Prostate gland (tissue), 2 donors: ENCODE data around the gene ERC2. TPM values are rescaled to one million over a fixed set of nuclear protein-coding genes. Genes with fewer than 3 reads are reported as not detected.

Experiments used
- DNase-seq: peaks from one replicate; pipeline ENCODE4 v3.0.0-alpha.2; 2019; ENCODE audit warnings: low spot score
- H3K27ac ChIP-seq, 2 donors: fragments of 200-600 bp; sonication (generic); 2 replicates each; pipeline ENCODE4 v1.5.1; 2017 to 2019
- H3K27me3 ChIP-seq: fragments of 200-600 bp; sonication (generic); replicated peaks from 2 replicates; pipeline ENCODE4 v1.5.1; 2019; ENCODE audit not compliant: insufficient read depth
- H3K36me3 ChIP-seq, 2 donors: fragments of 200-600 bp; sonication (generic); 1 replicate in 1 of 2; 2 replicates in 1 of 2; pipeline versions ENCODE4 v1.5.1 to v1.8.1; 2017 to 2019
- H3K4me1 ChIP-seq: fragments of 200-600 bp; sonication (generic); replicated peaks from 2 replicates; pipeline ENCODE4 v1.5.1; 2019
- H3K4me3 ChIP-seq, 2 donors: fragments of 200-600 bp; sonication (generic); 2 replicates each; pipeline ENCODE4 v1.5.1; 2017 to 2019
- H3K9me3 ChIP-seq: fragments of 200-600 bp; sonication (generic); 2 replicates; pipeline ENCODE4 v1.5.1; 2017
- POLR2A ChIP-seq: fragments of 450-650 bp; IDR thresholded peaks from one replicate; pipeline ENCODE4 v1.6.1; 2016; ENCODE audit warnings: antibody characterized with exemption, mild to moderate bottlenecking
- POLR2AphosphoS5 ChIP-seq: sonication (generic); formaldehyde crosslinking; IDR thresholded peaks from one replicate; pipeline ENCODE4 v1.6.1; 2017; ENCODE audit warnings: antibody characterized with exemption
- WGBS: methylation state at CpG from one replicate; pipeline ENCODE4 v1.1.5; 2018; 5-methylcytosine and 5-hydroxymethylcytosine counted together
- intact Hi-C: fragments of 100-400 bp; cut with DNase I; formaldehyde crosslinking; loops from one replicate; pipeline ENCODE4 v1.14.2; 2022
- total RNA-seq, 2 donors: library from RNA; depleted of rRNA; stranded (reverse); fragments of >200 nt; gene quantifications; one replicate each; pipeline ENCODE4 v1.1.0, GENCODE V29; 2016
- TF ChIP-seq, protein P1 (sequence below), 4 experiments: fragments of 200-600 bp in 2 of 4; fragments of 450-650 bp in 2 of 4; sonication (generic) in 2 of 4; IDR thresholded peaks; 1 replicate in 3 of 4; 2 replicates in 1 of 4; pipeline ENCODE4 v1.5.1; 2016 to 2019; ENCODE audit warnings: antibody characterized with exemption in 4 of 4, mild to moderate bottlenecking in 2 of 4, moderate library complexity in 2 of 4

ERC2 gene
- total RNA-seq, 2 donors from 2014 or later = 1.0 to 2.7 TPM

DNA sequence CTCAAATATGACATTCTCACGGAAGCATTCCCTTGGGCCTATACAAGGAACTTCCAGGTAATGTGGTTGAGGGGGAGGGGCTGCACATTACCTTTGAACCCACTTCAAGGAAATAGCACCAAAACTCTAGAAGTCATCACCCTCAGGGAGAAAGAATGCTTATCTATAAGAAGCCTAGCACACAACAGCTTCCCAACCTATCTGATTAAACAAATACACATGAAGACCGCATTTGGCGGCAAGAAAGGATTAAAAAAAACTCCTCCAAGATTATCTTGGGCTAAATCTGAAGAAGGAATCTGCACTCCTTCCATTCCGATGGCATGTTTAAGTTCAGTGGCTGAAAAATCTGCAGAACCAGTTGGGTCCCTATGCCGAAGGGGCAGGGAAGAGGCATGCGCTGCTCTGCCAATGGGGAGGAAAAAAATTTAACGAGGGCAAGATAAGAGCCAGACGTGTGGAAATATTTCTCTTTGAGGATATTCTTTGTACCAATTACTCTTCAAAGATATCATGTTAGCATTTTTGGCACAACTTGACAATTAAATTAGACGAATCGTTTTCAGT lies 899.2 kb downstream of the ERC2 start:
- Histone ChIP-seq H3K27ac (no peak overlapping the region), H3K36me3 (no peaks in the 10 kb centered on the region), H3K4me3 (no peak overlapping the region), H3K4me1 (no peaks in the 10 kb centered on the region), H3K27me3 (no peaks in the 10 kb centered on the region), H3K9me3 (no peaks in the 10 kb centered on the region)
- TF ChIP-seq, protein P1, sequence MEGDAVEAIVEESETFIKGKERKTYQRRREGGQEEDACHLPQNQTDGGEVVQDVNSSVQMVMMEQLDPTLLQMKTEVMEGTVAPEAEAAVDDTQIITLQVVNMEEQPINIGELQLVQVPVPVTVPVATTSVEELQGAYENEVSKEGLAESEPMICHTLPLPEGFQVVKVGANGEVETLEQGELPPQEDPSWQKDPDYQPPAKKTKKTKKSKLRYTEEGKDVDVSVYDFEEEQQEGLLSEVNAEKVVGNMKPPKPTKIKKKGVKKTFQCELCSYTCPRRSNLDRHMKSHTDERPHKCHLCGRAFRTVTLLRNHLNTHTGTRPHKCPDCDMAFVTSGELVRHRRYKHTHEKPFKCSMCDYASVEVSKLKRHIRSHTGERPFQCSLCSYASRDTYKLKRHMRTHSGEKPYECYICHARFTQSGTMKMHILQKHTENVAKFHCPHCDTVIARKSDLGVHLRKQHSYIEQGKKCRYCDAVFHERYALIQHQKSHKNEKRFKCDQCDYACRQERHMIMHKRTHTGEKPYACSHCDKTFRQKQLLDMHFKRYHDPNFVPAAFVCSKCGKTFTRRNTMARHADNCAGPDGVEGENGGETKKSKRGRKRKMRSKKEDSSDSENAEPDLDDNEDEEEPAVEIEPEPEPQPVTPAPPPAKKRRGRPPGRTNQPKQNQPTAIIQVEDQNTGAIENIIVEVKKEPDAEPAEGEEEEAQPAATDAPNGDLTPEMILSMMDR (IDR thresholded peaks at IDR 0.05) = no peak
- peak; percentile 82 for TF ChIP-seq POLR2AphosphoS5
- intact Hi-C loops = no loop called here
- peak; percentile 63 for DNase-seq
- WGBS = 16% methylated on average over 10 of the region's 10 CpGs

GRCh38 chr3:55567615-55568014 lies 900.7 kb downstream of the ERC2 start:
- TF ChIP-seq POLR2AphosphoS5 = no peak
- no peak for TF ChIP-seq POLR2A
- TF ChIP-seq, protein P1 (IDR thresholded peaks at IDR 0.05) = no peak
- Histone ChIP-seq H3K27me3 (no peaks in the 10 kb centered on the region), H3K9me3 (no peaks in the 10 kb centered on the region), H3K4me1 (no peaks in the 10 kb centered on the region), H3K36me3 (no peaks in the 10 kb centered on the region), H3K4me3 (no peak overlapping the region), H3K27ac (no peak overlapping the region)
- WGBS = 79% methylated on average over 3 of the region's 3 CpGs
- no peak for DNase-seq
- intact Hi-C loops = no loop called here

- Histone ChIP-seq H3K9me3 (no peaks in the 10 kb centered on the region), H3K27me3 (no peaks in the 10 kb centered on the region), H3K27ac (no peak overlapping the region), H3K4me1 (no peaks in the 10 kb centered on the region), H3K4me3 (no peak overlapping the region), H3K36me3 (no peaks in the 10 kb centered on the region)
- TF ChIP-seq POLR2A = no peak
- TF ChIP-seq, protein P1 (IDR thresholded peaks at IDR 0.05) = no peak
- TF ChIP-seq POLR2AphosphoS5 = no peak
- WGBS = 100% methylated on average over 1 of the region's 1 CpG
- intact Hi-C loops = no loop called here
- no peak for DNase-seq
Measured at GRCh38 chr3:55567121-55567520, 901.1 kb downstream of the ERC2 start.

- H3K27ac ChIP-seq = no peak overlapping the region
Measured at GRCh38 chr3:55565521-55565920, 902.7 kb downstream of the ERC2 start.

DNA sequence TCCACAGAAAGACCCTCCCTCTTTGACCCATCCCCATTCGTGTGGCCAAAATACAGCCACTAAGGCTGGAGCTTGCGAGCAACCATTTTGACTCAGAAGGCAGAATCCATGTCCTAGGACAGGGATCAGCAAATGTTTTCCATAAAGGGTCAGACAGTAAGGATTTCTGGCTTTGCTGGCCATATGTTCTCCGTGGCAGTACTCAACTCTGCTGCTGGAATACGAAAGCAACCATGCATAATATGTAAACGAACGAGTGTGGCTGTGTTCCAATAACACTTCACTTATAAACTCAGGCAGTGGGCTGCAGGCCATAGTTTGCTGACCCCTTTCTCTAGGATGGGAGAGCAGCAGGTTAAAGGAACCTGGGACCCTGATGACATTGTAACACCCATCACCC lies 903.5 kb downstream of the ERC2 start:
- no peak for TF ChIP-seq POLR2A
- TF ChIP-seq, protein P1 (IDR thresholded peaks at IDR 0.05) = no peak
- no peak for TF ChIP-seq POLR2AphosphoS5
- 69% methylated on average over 6 of the region's 6 CpGs for WGBS
- Histone ChIP-seq H3K27me3 (no peaks in the 10 kb centered on the region), H3K27ac (no peak overlapping the region), H3K4me1 (no peaks in the 10 kb centered on the region), H3K4me3 (no peak overlapping the region), H3K9me3 (no peaks in the 10 kb centered on the region), H3K36me3 (no peaks in the 10 kb centered on the region)
- DNase-seq = no peak
- intact Hi-C loops = no loop called here

More at GRCh38 chr3:55565521-55565920, 902.7 kb downstream of the ERC2 start:
- intact Hi-C loops = no loop called here
- no peaks in the 10 kb centered on the region for H3K27me3 ChIP-seq
- no peak for TF ChIP-seq POLR2AphosphoS5
- TF ChIP-seq, protein P1 (IDR thresholded peaks at IDR 0.05) = no peak
- TF ChIP-seq POLR2A = no peak
- DNase-seq = no peak
- H3K4me3 ChIP-seq = no peak overlapping the region
- H3K4me1 ChIP-seq = no peaks in the 10 kb centered on the region
- WGBS = 67% methylated on average over 3 of the region's 3 CpGs
- no peaks in the 10 kb centered on the region for H3K9me3 ChIP-seq
- no peaks in the 10 kb centered on the region for H3K36me3 ChIP-seq
